OCI-LY7 (cell line): ENCODE data around the gene GIGYF1. TPM values are rescaled to one million over a fixed set of nuclear protein-coding genes. Genes with fewer than 3 reads are reported as not detected.
A peak's percentile ranks its signal among the peaks of the same experiment; 100 is the strongest.

ENCODE experiments used
- Bru-seq: library from RNA; stranded (reverse); fragments of 400-500 nt; gene quantifications from one replicate; lab custom pipeline; 2021; lab: Mats Ljungman, UMichigan
- BruChase-seq, 2 experiments: library from RNA; stranded (reverse); fragments of 400-500 nt; gene quantifications; one replicate each; lab custom pipeline; 2021; lab: Mats Ljungman, UMichigan
- BruUV-seq: library from RNA; stranded (reverse); fragments of 400-500 nt; replicated peaks from 2 replicates; lab custom pipeline; 2021; lab: Mats Ljungman, UMichigan
- CTCF ChIA-PET: fragments of 300-600 bp; sonication (Branson Sonifier 250); formaldehyde crosslinking; loops from one replicate; lab custom pipeline; 2022; ENCODE audit warnings: antibody characterized with exemption; ENCODE audit not compliant: unreplicated experiment; lab: Charles Lee
- POLR2A ChIA-PET: fragments of 300-600 bp; sonication (Branson Sonifier 250); formaldehyde crosslinking; loops from one replicate; lab custom pipeline; 2022; ENCODE audit warnings: antibody characterized with exemption; lab: Charles Lee
- DNase-seq: peaks from one replicate; pipeline ENCODE4 v3.0.0-alpha.2; 2015; ENCODE audit warnings: low spot score
- H2AFZ ChIP-seq: fragments of 200-600 bp; sonication (generic), shearing (Covaris generic); 2 replicates; pipeline ENCODE4 v1.6.1; 2014; ENCODE audit warnings: mild to moderate bottlenecking, antibody characterized with exemption, low read length, moderate library complexity
- H3K27ac ChIP-seq: fragments of 200-600 bp; sonication (generic); 2 replicates; pipeline ENCODE4 v1.5.1; 2014; ENCODE audit warnings: mixed run types, low read depth, mild to moderate bottlenecking, moderate library complexity, low read length, inconsistent platforms; ENCODE audit not compliant: poor library complexity, severe bottlenecking
- H3K36me3 ChIP-seq: fragments of 200-600 bp; sonication (generic); 2 replicates; pipeline ENCODE4 v1.6.1; 2014; ENCODE audit warnings: mild to moderate bottlenecking, antibody characterized with exemption, low read length, moderate library complexity, mixed read lengths; ENCODE audit not compliant: insufficient read depth
- H3K4me1 ChIP-seq: fragments of 200-600 bp; sonication (generic); 2 replicates; pipeline ENCODE4 v1.5.1; 2014; ENCODE audit warnings: mild to moderate bottlenecking, low read length; ENCODE audit not compliant: insufficient read depth, poor library complexity, severe bottlenecking
- H3K4me2 ChIP-seq: fragments of 200-600 bp; sonication (generic); 2 replicates; pipeline ENCODE4 v1.6.1; 2014; ENCODE audit warnings: mild to moderate bottlenecking, low read length
- H3K4me3 ChIP-seq: fragments of 200-600 bp; sonication (generic); 2 replicates; pipeline ENCODE4 v1.5.1; 2014; ENCODE audit warnings: mild to moderate bottlenecking, low read depth, low read length; ENCODE audit not compliant: poor library complexity, severe bottlenecking
- H3K79me2 ChIP-seq: fragments of 200-600 bp; sonication (generic); 2 replicates; pipeline ENCODE4 v1.6.1; 2016; ENCODE audit warnings: low read depth, mild to moderate bottlenecking, low read length, moderate library complexity, mixed read lengths; ENCODE audit not compliant: insufficient read depth
- H3K9me2 ChIP-seq: fragments of 200-600 bp; sonication (generic); 2 replicates; pipeline ENCODE4 v1.6.1; 2016; ENCODE audit warnings: mild to moderate bottlenecking, low read length, mixed read lengths; ENCODE audit not compliant: insufficient read depth
- H3K9me3 ChIP-seq: fragments of 200-600 bp; sonication (generic); 2 replicates; pipeline ENCODE4 v1.6.1; 2014; ENCODE audit warnings: mild to moderate bottlenecking, mixed run types, low read length, mixed read lengths
- H4K20me1 ChIP-seq: fragments of 200-600 bp; sonication (generic); 2 replicates; pipeline ENCODE4 v1.6.1; 2014; ENCODE audit warnings: mild to moderate bottlenecking, antibody characterized with exemption, low read length, moderate library complexity, mixed read lengths; ENCODE audit not compliant: insufficient read depth
- EZH2phosphoT487 ChIP-seq: fragments of 200-600 bp; sonication (generic); IDR thresholded peaks from 2 replicates; pipeline ENCODE4 v1.6.1; 2018; ENCODE audit warnings: low read depth, borderline replicate concordance, mild to moderate bottlenecking, mixed run types, antibody characterized with exemption, low read length, moderate library complexity, mixed read lengths
- intact Hi-C: fragments of 100-400 bp; cut with micrococcal nuclease; formaldehyde crosslinking; loops from one replicate; pipeline ENCODE4 v1.10.0; 2022; ENCODE audit not compliant: unreplicated experiment
- long read RNA-seq: library from polyadenylated mRNA; stranded (forward); transcript quantifications from one replicate; pipeline ENCODE4 v2.0.0, GENCODE V29; 2022
- total RNA-seq, 2 experiments: library from RNA; depleted of rRNA in 1 of 2; stranded (reverse); fragments of >200 nt in 1 of 2; shearing (Covaris generic) in 1 of 2; gene quantifications; 2 replicates each; pipeline ENCODE4 v1.2.3, GENCODE V29; 2014 to 2022
- TF ChIP-seq, protein P1 (sequence below): fragments of 200-600 bp; sonication (generic); conservative IDR thresholded peaks from 2 replicates; pipeline ENCODE4 v1.5.1; 2014; ENCODE audit warnings: mild to moderate bottlenecking, antibody characterized with exemption, low read length, moderate library complexity, mixed read lengths

GIGYF1 gene, protein sequence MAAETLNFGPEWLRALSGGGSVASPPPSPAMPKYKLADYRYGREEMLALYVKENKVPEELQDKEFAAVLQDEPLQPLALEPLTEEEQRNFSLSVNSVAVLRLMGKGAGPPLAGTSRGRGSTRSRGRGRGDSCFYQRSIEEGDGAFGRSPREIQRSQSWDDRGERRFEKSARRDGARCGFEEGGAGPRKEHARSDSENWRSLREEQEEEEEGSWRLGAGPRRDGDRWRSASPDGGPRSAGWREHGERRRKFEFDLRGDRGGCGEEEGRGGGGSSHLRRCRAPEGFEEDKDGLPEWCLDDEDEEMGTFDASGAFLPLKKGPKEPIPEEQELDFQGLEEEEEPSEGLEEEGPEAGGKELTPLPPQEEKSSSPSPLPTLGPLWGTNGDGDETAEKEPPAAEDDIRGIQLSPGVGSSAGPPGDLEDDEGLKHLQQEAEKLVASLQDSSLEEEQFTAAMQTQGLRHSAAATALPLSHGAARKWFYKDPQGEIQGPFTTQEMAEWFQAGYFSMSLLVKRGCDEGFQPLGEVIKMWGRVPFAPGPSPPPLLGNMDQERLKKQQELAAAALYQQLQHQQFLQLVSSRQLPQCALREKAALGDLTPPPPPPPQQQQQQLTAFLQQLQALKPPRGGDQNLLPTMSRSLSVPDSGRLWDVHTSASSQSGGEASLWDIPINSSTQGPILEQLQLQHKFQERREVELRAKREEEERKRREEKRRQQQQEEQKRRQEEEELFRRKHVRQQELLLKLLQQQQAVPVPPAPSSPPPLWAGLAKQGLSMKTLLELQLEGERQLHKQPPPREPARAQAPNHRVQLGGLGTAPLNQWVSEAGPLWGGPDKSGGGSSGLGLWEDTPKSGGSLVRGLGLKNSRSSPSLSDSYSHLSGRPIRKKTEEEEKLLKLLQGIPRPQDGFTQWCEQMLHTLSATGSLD (N-terminal part only)
- 35.7 and 40.2 TPM in 2 replicates for total RNA-seq (2014; rRNA removed; shearing (Covaris generic))
- 52.0 and 58.8 TPM in 2 replicates for total RNA-seq (2022)
- percentile 67 among the genes with signal in this experiment for Bru-seq, nascent RNA
- percentile 81 among the genes with signal in this experiment for BruChase-seq, experiment 1, labeled RNA remaining after a 6-hour chase
- percentile 89 among the genes with signal in this experiment for BruChase-seq, experiment 2, labeled RNA remaining after a 2-hour chase
- long read RNA-seq, partial matches to known transcripts = 13 of 17 reads
- long read RNA-seq, other reads (novel, unspliced or antisense) = 4 of 17 reads

DNA sequence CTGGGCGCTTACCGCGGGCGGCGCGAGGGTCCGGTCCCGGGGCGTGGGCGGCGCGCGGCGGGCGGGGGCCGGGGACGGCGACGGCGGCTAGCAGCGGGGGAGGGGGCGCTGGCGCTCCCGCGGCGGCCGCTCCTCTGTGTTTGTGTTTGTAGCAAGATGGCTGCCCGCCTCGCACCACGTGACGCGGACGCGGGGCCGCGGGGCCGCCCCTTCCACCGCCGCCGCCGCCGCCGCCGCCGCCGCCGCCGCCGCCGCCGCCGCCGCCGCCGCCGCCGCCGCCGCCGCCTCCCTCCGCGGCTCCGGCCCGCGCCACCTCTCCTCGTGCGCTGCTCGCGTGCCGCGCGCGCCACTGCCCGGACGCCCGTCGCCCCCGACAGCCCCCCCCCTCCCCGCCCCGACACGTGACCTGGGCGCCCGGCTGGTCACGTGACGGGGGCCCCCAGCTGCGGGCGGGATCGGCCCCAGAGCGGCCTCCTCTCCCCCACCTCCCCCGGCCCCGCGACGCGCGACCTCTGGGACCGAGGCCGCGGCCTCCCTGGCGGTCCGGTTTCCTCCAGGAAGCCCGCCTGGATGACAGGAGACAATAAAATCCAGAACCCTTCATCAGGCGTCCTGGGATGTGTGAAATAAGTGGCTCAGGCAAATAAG lies at the start of gene GIGYF1:
Gene GIGYF1 (minus strand): TSS at position 153 of the 648 bp plus-strand sequence. CDS start 6,012 bp downstream, outside the sequence.
- CTCF ChIA-PET = no interaction called here
- Histone ChIP-seq H3K4me3 (peak within 1 kb of the TSS; percentile 95), H3K9me3 (no peaks in the 10 kb centered on the region), H4K20me1 (peaks cover 18% of the 10 kb centered on the region), H3K79me2 (peaks cover 42% of the 10 kb centered on the region), H3K4me2 (peak within 1 kb of the TSS; percentile 99), H3K36me3 (peaks cover 16% of the 10 kb centered on the region; the same call in 1 of the 2 replicates), H3K9me2 (no peaks in the 10 kb centered on the region), H3K4me1 (peaks cover 42% of the 10 kb centered on the region), H2AFZ (peak within 1 kb of the TSS; percentile 35), H3K27ac (peak within 1 kb of the TSS; percentile 39)
- POLR2A ChIA-PET = interaction anchor here (2.3 kb wide), 1 partner anchor 105 kb away, joined by 5 read pairs; no protein-coding TSS in a partner anchor
- intact Hi-C loops = loop anchor here (5.0 kb wide), 1 partner anchor 217 kb away; the partner anchor contains the start of gene TSC22D4
- TF ChIP-seq, protein P1, sequence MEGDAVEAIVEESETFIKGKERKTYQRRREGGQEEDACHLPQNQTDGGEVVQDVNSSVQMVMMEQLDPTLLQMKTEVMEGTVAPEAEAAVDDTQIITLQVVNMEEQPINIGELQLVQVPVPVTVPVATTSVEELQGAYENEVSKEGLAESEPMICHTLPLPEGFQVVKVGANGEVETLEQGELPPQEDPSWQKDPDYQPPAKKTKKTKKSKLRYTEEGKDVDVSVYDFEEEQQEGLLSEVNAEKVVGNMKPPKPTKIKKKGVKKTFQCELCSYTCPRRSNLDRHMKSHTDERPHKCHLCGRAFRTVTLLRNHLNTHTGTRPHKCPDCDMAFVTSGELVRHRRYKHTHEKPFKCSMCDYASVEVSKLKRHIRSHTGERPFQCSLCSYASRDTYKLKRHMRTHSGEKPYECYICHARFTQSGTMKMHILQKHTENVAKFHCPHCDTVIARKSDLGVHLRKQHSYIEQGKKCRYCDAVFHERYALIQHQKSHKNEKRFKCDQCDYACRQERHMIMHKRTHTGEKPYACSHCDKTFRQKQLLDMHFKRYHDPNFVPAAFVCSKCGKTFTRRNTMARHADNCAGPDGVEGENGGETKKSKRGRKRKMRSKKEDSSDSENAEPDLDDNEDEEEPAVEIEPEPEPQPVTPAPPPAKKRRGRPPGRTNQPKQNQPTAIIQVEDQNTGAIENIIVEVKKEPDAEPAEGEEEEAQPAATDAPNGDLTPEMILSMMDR = no peak
- TF ChIP-seq EZH2phosphoT487 = no peak
- peak; percentile 81 for DNase-seq
- no TSS peak for BruUV-seq

DNA sequence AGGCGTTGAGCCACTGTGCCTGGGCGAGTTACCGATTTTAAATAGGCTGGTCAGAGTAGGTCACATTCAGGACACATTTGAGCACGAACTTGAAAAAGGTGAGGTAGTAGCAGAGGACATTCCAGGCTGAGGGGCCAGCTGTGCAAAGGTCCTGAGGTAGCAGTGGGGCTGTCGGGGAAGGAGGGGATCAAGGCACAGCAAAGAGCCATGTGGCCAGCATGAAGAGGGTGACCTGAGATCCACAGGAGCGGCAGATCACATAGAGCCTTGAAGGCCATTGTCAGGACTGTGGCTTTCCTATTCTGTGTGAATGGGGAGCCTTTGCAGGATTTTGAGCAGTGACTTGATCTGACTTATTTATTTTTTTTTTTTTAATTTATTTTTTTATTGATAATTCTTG lies 45.9 kb upstream of the GIGYF1 start:
- no peak overlapping the region for H3K4me3 ChIP-seq
- no peak overlapping the region for H3K4me2 ChIP-seq
- TF ChIP-seq, protein P1 = no peak
- no peaks in the 10 kb centered on the region for H3K36me3 ChIP-seq
- no peak for DNase-seq
- no peak overlapping the region for H3K27ac ChIP-seq
- no peaks in the 10 kb centered on the region for H3K9me2 ChIP-seq
- intact Hi-C loops = no loop called here
- no TSS peak for BruUV-seq
- no peaks in the 10 kb centered on the region for H3K4me1 ChIP-seq
- no peaks in the 10 kb centered on the region for H3K9me3 ChIP-seq
- ChIA-PET POLR2A (no interaction called here), CTCF (no interaction called here)
- H2AFZ ChIP-seq = no peak overlapping the region
- H3K79me2 ChIP-seq = no peaks in the 10 kb centered on the region
- no peaks in the 10 kb centered on the region for H4K20me1 ChIP-seq
